Psoas muscle (tissue), 8 donors: ENCODE measurements around the gene FMO5. TPM values are rescaled to one million over a fixed set of nuclear protein-coding genes. Genes with fewer than 3 reads are reported as not detected.

Experiments used
- ATAC-seq, 4 donors: fragments of 200-7000 bp; cut with Tn5 transposase; one replicate each; pipeline ENCODE4 v1.9.1; 2020; ENCODE audit warnings: moderate library complexity in 3 of 4, mild to moderate bottlenecking in 2 of 4
- DNase-seq, 2 donors: peaks; one replicate each; pipeline ENCODE4 v3.0.0-alpha.2; 2020
- H3K27ac ChIP-seq: fragments of 200-600 bp; one replicate; pipeline ENCODE4 v1.8.0; 2022
- H3K27me3 ChIP-seq, 3 donors: fragments of 200-600 bp in 1 of 3; one replicate each; pipeline versions ENCODE4 v1.6.1 to v1.8.0; 2013 to 2022; ENCODE audit warnings: low read length in 2 of 3, mild to moderate bottlenecking in 2 of 3, moderate library complexity in 1 of 3; ENCODE audit not compliant: insufficient read depth in 3 of 3
- H3K36me3 ChIP-seq, 2 donors: fragments of 200-600 bp in 1 of 2; one replicate each; pipeline versions ENCODE4 v1.6.1 to v1.8.0; 2013 to 2022; ENCODE audit warnings: low read depth in 1 of 2, mild to moderate bottlenecking in 1 of 2, moderate library complexity in 1 of 2; ENCODE audit not compliant: insufficient read depth in 1 of 2
- H3K4me1 ChIP-seq: fragments of 200-600 bp; one replicate; pipeline ENCODE4 v1.8.0; 2022
- H3K4me3 ChIP-seq: fragments of 200-600 bp; one replicate; pipeline ENCODE4 v1.8.0; 2022; ENCODE audit warnings: mild to moderate bottlenecking
- H3K9me3 ChIP-seq: fragments of 200-600 bp; one replicate; pipeline ENCODE4 v1.8.0; 2022
- WGBS, 3 donors: extraction: QIAGEN DNeasy Blood & Tissue Kit; methylation state at CpG; one replicate each; pipeline versions ENCODE4 v1.1.6 to v1.1.7; 2013; 5-methylcytosine and 5-hydroxymethylcytosine counted together
- intact Hi-C, 2 donors: fragments of 100-400 bp; cut with DNase I; formaldehyde crosslinking; loops; one replicate each; pipeline versions ENCODE4 v1.11.0 to v1.14.2; 2022
- polyA plus RNA-seq, 3 donors: library from polyadenylated mRNA; stranded (reverse); fragments of 200-250 nt; gene quantifications; one replicate each; pipeline ENCODE4 v1.2.3, GENCODE V29; 2013
- total RNA-seq, 4 donors: library from RNA; stranded (reverse); fragmentation: NEBNext Ultra II Directional in 2 of 4; extraction: Animal tissue kit (Norgen Biotek cat#: 25700) in 2 of 4; gene quantifications; one replicate each; pipeline versions ENCODE4 v1.2.1 to v1.2.4, GENCODE V29; 2021 to 2023
- TF ChIP-seq, protein P1 (sequence below): fragments of 200-600 bp; IDR thresholded peaks from one replicate; pipeline ENCODE4 v1.8.0; 2022; ENCODE audit warnings: antibody characterized with exemption
- donor health status: healthy with polysubstance abuse.
- donor health status: DM: no; HTN: no; CAD: no; lungs with moderate emphysema.
- donor health status: Bipolar disorder and iron deficiency.
- donor health status: healthy.
- donor health status: DM: yes; HTN: yes; CAD: no.
- donor health status: DM: no; HTN: no; CAD: no.
- donor health status: DM: no; HTN: no; CAD: no.
- donor health status: DM: yes; HTN: yes; CAD: no.

The FMO5 gene
- total and polyA plus RNA-seq, 7 donors: 0.30 to 1.4 (median 0.53) TPM

GRCh38 chr1:147185432-147185831 lies 39.7 kb downstream of the FMO5 start:
- no peak overlapping the region for H3K27ac ChIP-seq
- no peaks in the 10 kb centered on the region for H3K27me3 ChIP-seq
- 85 to 93% (median 90%) methylated on average over 2 of the region's 2 CpGs for WGBS, 3 donors
- intact Hi-C loops: no loop called here
- no peaks in the 10 kb centered on the region for H3K9me3 ChIP-seq
- peaks cover 2 to 5% of the 10 kb centered on the region in 2 donors for H3K36me3 ChIP-seq
- no peaks in the 10 kb centered on the region for H3K4me1 ChIP-seq
- no peak overlapping the region for H3K4me3 ChIP-seq
- TF ChIP-seq, protein P1, sequence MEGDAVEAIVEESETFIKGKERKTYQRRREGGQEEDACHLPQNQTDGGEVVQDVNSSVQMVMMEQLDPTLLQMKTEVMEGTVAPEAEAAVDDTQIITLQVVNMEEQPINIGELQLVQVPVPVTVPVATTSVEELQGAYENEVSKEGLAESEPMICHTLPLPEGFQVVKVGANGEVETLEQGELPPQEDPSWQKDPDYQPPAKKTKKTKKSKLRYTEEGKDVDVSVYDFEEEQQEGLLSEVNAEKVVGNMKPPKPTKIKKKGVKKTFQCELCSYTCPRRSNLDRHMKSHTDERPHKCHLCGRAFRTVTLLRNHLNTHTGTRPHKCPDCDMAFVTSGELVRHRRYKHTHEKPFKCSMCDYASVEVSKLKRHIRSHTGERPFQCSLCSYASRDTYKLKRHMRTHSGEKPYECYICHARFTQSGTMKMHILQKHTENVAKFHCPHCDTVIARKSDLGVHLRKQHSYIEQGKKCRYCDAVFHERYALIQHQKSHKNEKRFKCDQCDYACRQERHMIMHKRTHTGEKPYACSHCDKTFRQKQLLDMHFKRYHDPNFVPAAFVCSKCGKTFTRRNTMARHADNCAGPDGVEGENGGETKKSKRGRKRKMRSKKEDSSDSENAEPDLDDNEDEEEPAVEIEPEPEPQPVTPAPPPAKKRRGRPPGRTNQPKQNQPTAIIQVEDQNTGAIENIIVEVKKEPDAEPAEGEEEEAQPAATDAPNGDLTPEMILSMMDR: no peak
- ATAC-seq: no peak
- DNase-seq: no peak

- H3K9me3 ChIP-seq: no peaks in the 10 kb centered on the region
- peak overlapping the region; percentile 48 for H3K4me3 ChIP-seq
- H3K27me3 ChIP-seq: no peaks in the 10 kb centered on the region
- intact Hi-C loops: no loop called here
- H3K27ac ChIP-seq: no peak overlapping the region
- WGBS, 3 donors: 27 to 33% (median 32%) methylated on average over 34 to 36 of the region's 36 CpGs
- ATAC-seq: peak in 3 of 4 donors; percentile 27 to 58 (median 57)
- peaks cover 17% of the 10 kb centered on the region for H3K4me1 ChIP-seq
- peak in 1 of 2 donors; percentile 45 for DNase-seq
- peaks cover 2 to 5% of the 10 kb centered on the region in 2 donors for H3K36me3 ChIP-seq
- TF ChIP-seq, protein P1: no peak
These were observed 47.3 kb downstream of the FMO5 start for GRCh38 chr1:147177611-147178380.

DNA sequence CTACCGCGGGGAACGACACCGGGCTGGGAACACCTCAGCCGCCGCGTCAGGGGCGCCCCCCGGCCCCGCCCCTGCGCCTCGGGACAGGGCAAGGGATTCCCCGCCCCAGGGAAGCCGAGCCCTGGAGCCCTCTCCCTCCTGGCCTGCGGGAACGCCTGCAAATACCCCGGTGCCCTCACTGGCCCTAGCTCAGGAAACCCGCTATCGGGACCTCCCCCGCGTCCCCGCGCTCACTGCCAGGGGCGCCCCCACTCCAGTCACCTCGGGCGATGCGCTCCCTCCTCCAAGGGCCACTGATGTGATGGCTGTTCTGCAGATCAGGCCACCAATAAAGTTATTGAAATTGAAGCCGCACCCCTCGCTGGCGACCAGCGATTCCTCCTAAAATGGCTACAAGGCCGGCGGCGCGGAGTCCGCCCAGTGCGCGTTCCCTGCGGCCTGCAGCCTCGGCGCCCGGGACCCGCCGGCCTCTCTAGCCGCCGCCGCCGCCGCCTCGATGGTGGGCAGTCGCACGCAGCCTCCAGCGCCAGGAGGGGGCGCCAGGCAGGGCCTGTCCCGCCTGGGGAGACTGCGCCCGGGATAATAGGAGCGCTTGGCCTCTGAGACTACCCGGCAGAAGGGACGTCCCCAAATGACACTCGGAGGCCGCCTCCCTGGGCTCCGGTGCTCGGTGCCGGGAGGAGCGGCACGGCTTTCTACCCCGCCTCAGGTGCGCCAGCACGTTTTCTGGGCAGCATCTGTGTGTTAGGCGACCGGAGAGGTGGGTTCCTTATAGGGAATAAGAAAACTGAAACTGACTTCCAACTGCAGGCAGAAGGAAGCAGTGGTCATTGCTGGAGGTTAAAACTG lies 52.7 kb downstream of the FMO5 start, which contains the start of gene PRKAB2:
Gene PRKAB2, minus strand, starts transcription at position 303 of the 849 bp plus-strand sequence. CDS start 326 bp downstream, outside the sequence.
- no peaks in the 10 kb centered on the region for H3K9me3 ChIP-seq
- intact Hi-C loops: loop anchor here in 1 of 2 donors (1.0 kb wide), 1 partner anchor 70 kb away; the partner anchor contains the start of gene CHD1L
- TF ChIP-seq, protein P1: peak; percentile 93
- peaks cover 0 to 5% of the 10 kb centered on the region in 2 donors for H3K36me3 ChIP-seq
- ATAC-seq (peak; percentile 95 to 98 (median 96)), DNase-seq (peak; percentile 98)
- H3K27me3 ChIP-seq: no peaks in the 10 kb centered on the region
- WGBS, 3 donors: 0 to 1% (median 0%) methylated on average over 59 to 72 of the region's 72 CpGs
- H3K4me1 ChIP-seq: peaks cover 42% of the 10 kb centered on the region
- peak within 1 kb of the TSS; percentile 93 for H3K4me3 ChIP-seq
- H3K27ac ChIP-seq: peak within 1 kb of the TSS; percentile 94

GRCh38 chr1:147171399-147172167 lies 53.6 kb downstream of the FMO5 start:
- TF ChIP-seq, protein P1: no peak
- H3K4me3 ChIP-seq: peak overlapping the region; percentile 93
- DNase-seq: no peak
- no peaks in the 10 kb centered on the region for H3K9me3 ChIP-seq
- H3K27ac ChIP-seq: peak overlapping the region; percentile 94
- peaks cover 38% of the 10 kb centered on the region for H3K4me1 ChIP-seq
- ATAC-seq: peak in 1 of 4 donors; percentile 19
- WGBS, 3 donors: 0% methylated on average over 31 to 32 of the region's 32 CpGs
- H3K36me3 ChIP-seq: peaks cover 0 to 9% of the 10 kb centered on the region in 2 donors
- intact Hi-C loops: loop anchor here in 1 of 2 donors (1.0 kb wide), 1 partner anchor 71 kb away; the partner anchor contains the start of gene CHD1L
- H3K27me3 ChIP-seq: no peaks in the 10 kb centered on the region
